Right atrium auricular region (tissue), 2 donors: ENCODE measurements around the gene NAV2. TPM values are rescaled to one million over a fixed set of nuclear protein-coding genes. Genes with fewer than 3 reads are reported as not detected.

Experiments
- DNase-seq: peaks from one replicate; pipeline ENCODE4 v3.0.0-alpha.2; 2019; ENCODE audit warnings: low spot score
- H3K27ac ChIP-seq, 2 donors: fragments of 200-600 bp; sonication (generic); 1 replicate in 1 of 2; 2 replicates in 1 of 2; pipeline ENCODE4 v1.5.1; 2016 to 2019
- H3K27me3 ChIP-seq, 2 donors: fragments of 200-600 bp; sonication (generic); one replicate each; pipeline versions ENCODE4 v1.5.1 to v1.6.0; 2017 to 2019
- H3K36me3 ChIP-seq: fragments of 200-600 bp; sonication (generic); one replicate; pipeline ENCODE4 v1.5.1; 2016
- H3K4me1 ChIP-seq, 2 donors: fragments of 200-600 bp; sonication (generic); one replicate each; pipeline versions ENCODE4 v1.5.1 to v1.6.0; 2017 to 2019
- H3K4me3 ChIP-seq, 2 donors: fragments of 200-600 bp; sonication (generic); 1 replicate in 1 of 2; 2 replicates in 1 of 2; pipeline ENCODE4 v1.5.1; 2017 to 2019; ENCODE audit warnings: mild to moderate bottlenecking in 1 of 2, moderate library complexity in 1 of 2
- H3K9me3 ChIP-seq, 2 donors: fragments of 200-600 bp; sonication (generic); one replicate each; pipeline ENCODE4 v1.5.1; 2019
- total RNA-seq, 2 donors: library from RNA; depleted of rRNA; stranded (reverse); fragments of >200 nt; gene quantifications; one replicate each; pipeline ENCODE4 v1.1.0, GENCODE V29; 2016
- TF ChIP-seq, protein P1 (sequence below), 2 donors: fragments of 200-600 bp; sonication (generic); IDR thresholded peaks; one replicate each; pipeline ENCODE4 v1.5.1; 2019; ENCODE audit warnings: antibody characterized with exemption in 2 of 2

The NAV2 gene
- total RNA-seq, 2 donors from 2014 or later = 11.4 to 19.2 TPM

DNA sequence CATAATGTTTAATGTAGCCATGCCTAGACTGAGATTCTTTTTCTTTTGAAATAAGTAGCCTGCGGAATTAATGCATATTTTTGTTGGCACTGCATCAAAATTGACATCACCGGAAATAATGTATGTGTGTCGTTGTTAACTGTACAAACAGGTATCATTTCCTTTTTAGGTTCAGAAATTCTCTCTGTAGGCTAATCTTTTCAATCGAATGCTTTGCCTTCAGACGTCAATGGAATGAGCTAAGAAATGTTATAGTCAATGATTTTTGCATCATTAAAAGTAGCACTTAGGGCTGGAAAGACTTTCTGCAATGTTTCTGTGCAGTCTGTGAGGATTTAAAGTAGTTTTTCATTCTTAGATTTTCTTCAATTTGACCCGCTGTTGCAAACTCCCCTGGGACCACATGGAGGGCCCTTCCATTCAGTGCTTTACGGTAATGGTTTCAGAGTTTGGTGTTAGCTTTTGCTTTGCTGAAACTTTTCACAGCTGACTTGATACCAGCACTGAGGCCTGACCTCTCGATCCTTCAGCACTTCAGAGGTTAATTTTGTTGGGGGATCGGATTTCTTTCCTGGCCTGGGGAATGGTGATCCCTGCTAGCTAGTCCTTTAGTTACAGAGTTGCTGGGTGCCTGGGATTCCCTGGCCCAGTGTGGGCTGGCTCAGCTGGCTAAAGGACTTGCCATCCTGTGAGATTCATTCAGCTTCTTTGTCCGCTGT lies 309.9 kb downstream of the NAV2 start:
- TF ChIP-seq, protein P1, sequence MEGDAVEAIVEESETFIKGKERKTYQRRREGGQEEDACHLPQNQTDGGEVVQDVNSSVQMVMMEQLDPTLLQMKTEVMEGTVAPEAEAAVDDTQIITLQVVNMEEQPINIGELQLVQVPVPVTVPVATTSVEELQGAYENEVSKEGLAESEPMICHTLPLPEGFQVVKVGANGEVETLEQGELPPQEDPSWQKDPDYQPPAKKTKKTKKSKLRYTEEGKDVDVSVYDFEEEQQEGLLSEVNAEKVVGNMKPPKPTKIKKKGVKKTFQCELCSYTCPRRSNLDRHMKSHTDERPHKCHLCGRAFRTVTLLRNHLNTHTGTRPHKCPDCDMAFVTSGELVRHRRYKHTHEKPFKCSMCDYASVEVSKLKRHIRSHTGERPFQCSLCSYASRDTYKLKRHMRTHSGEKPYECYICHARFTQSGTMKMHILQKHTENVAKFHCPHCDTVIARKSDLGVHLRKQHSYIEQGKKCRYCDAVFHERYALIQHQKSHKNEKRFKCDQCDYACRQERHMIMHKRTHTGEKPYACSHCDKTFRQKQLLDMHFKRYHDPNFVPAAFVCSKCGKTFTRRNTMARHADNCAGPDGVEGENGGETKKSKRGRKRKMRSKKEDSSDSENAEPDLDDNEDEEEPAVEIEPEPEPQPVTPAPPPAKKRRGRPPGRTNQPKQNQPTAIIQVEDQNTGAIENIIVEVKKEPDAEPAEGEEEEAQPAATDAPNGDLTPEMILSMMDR (IDR thresholded peaks at IDR 0.05) = no peak
- Histone ChIP-seq H3K27ac (no peak overlapping the region), H3K4me3 (no peak overlapping the region), H3K4me1 (peaks cover 0 to 20% of the 10 kb centered on the region in 2 donors), H3K36me3 (no peaks in the 10 kb centered on the region), H3K27me3 (no peaks in the 10 kb centered on the region), H3K9me3 (no peaks in the 10 kb centered on the region)
- no peak for DNase-seq

DNA sequence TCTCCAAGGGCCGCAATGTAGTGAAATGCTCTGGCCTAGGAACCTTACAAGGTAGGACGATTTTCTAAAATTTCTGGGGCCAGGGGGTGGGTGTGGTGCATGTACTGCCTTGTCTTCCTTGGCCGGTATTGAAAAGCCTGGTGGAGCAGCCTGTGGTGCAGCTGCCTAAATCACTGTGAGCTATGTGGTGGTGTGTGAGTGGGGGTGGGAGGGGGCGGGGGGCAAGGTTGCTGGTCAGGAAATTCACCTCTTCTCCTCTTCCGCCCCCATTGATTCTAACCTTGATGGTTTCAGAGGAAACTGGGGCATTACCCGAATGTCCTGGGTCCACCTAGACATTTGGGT lies 310.4 kb downstream of the NAV2 start:
- Histone ChIP-seq H3K4me3 (no peak overlapping the region), H3K27me3 (no peaks in the 10 kb centered on the region), H3K36me3 (no peaks in the 10 kb centered on the region), H3K4me1 (peaks cover 0 to 17% of the 10 kb centered on the region in 2 donors), H3K27ac (no peak overlapping the region), H3K9me3 (no peaks in the 10 kb centered on the region)
- no peak for DNase-seq
- TF ChIP-seq, protein P1 (IDR thresholded peaks at IDR 0.05) = no peak

DNA sequence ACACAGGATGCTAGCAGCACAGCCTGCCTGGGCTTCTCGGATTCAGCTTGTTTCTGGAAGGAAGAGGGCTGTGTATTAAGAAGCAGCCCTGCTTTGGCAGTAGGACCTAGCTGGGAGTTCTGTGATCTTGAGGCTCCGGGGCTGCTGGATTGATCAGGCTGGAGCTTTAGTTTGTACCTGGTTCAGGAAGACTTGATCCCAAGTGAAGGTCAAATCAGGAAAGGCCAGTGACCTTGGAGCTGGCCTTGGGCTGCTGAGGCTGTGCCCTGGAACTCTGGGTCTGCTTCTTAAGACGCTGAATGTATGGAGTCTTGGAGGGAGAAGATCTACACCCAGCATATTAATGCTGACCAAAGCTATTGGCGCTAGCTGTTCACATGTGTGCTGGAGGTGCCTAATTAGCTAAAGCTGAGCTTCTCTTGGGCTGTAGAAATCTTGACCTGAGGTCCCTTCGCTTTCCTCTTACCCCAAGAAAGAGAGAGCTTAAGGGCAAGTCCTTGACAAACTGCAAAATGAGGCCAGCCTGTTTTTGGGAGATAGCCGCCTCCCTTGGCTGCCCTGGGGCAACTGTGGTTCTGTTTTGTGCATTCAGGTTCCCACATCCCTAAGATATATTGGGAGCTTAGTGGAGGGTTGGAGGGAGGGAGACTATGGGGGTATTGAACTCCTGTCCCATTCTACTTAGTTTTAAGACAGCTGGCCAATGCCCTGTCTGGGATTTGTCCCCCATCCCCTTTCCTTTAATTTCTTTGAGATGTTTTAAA lies 311.7 kb downstream of the NAV2 start:
- no peak overlapping the region for H3K4me3 ChIP-seq
- H3K27ac ChIP-seq = no peak overlapping the region
- H3K36me3 ChIP-seq = no peaks in the 10 kb centered on the region
- H3K4me1 ChIP-seq = peaks cover 0 to 17% of the 10 kb centered on the region in 2 donors
- TF ChIP-seq, protein P1 (IDR thresholded peaks at IDR 0.05) = no peak
- no peaks in the 10 kb centered on the region for H3K9me3 ChIP-seq
- no peaks in the 10 kb centered on the region for H3K27me3 ChIP-seq
- DNase-seq = no peak

DNA sequence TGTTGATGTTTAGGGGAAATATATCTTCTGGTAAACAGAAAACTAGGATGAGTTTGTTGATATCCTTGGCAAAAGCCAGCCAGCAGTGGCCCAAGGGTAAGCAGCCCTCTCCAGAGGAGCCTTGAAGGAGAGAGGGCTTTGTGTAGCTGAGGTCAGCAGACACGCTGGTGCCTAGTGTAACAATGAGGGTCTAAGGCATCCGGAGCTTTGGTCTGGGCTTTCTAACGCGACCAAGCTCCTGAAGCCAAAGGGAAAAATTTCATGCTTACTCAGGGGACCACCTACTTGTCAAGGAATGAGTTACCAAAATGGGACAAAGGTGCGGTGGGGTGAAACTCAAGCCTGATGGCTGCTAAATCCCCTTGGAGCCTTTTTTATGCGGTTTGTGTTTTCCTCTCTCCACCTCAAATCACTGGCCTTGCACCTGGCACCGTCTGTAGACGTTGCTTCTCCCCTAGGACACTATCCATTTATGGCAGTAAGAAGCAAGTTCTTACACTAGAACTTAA lies 312.7 kb downstream of the NAV2 start:
- Histone ChIP-seq H3K27me3 (no peaks in the 10 kb centered on the region), H3K9me3 (no peaks in the 10 kb centered on the region), H3K27ac (no peak overlapping the region), H3K4me1 (peaks cover 0 to 14% of the 10 kb centered on the region in 2 donors), H3K4me3 (no peak overlapping the region), H3K36me3 (no peaks in the 10 kb centered on the region)
- DNase-seq = no peak
- TF ChIP-seq, protein P1 (IDR thresholded peaks at IDR 0.05) = no peak

DNA sequence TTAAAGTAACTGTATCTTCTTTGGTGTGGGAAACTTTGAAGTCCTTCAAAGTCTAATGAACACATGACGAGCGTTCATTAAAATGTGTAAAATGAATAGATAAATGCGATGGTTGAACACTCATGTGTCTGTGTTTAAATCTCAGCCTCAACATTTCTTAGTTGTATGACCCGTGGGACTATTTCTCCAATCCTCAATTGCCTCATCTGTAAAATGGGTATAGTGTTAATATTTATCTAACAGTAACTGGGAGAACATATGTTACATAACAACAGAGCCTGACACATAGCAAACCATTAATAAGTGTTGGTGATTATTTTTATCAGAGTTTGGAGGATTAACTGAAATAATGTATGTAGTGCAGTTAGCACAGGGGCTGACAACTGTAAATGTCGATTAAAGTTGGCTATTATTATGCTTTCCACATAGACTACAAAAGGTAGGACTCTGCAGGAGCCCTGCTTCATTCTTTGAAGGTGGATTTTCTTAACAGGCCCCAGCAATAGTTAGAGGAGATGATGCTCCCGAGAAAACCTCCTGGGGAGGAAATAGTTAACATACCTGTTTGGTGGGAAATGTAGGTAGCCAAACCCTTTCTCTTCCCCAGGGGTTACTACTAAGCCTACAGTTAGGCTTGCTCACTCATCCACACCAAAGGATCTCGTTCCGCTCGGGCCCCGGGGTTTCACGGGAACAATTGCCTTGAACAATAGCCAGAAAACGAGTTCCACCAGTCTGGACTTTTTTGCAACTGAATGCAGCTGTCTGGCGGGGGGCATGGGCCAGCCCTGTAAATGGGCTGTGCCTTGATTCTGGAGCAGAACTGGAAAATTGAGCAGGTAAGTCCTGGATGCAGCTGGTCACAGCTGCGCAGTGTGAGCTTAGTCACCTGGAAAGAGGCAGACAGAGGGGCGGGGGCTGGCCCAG lies 314.3 kb downstream of the NAV2 start:
- TF ChIP-seq, protein P1 (IDR thresholded peaks at IDR 0.05) = no peak
- Histone ChIP-seq H3K27ac (no peak overlapping the region), H3K4me3 (no peak overlapping the region), H3K9me3 (no peaks in the 10 kb centered on the region), H3K27me3 (no peaks in the 10 kb centered on the region), H3K36me3 (no peaks in the 10 kb centered on the region), H3K4me1 (peaks cover 0 to 20% of the 10 kb centered on the region in 2 donors)
- no peak for DNase-seq
